Measurements from ENCODE around the gene KCNB1. TPM values are rescaled to one million over a fixed set of nuclear protein-coding genes. Genes with fewer than 3 reads are reported as not detected.

The KCNB1 gene
- total RNA-seq, 6 donors from 2014 or later, result 0.40 to 2.2 (median 0.98) TPM

- no peak for DNase-seq
- no peak for ATAC-seq (ENCODE audit: low FRiP score in 2 of 2)
These were observed 89.7 kb downstream of the KCNB1 start for GRCh38 chr20:49392745-49393144.

GRCh38 chr20:49391404-49392245, 90.8 kb downstream of the KCNB1 start:
- H3K9me3 ChIP-seq, result no peaks in the 10 kb centered on the region
- no peak for ATAC-seq (ENCODE audit: low FRiP score in 2 of 2)
- no peaks in the 10 kb centered on the region for H3K36me3 ChIP-seq
- H3K27me3 ChIP-seq, result no peaks in the 10 kb centered on the region
- no peak overlapping the region for H3K27ac ChIP-seq
- TF ChIP-seq EP300 (IDR thresholded peaks at IDR 0.05) (no peak), CTCF (IDR thresholded peaks at IDR 0.05) (no peak), POLR2A (IDR thresholded peaks at IDR 0.05) (no peak), POLR2AphosphoS5 (IDR thresholded peaks at IDR 0.05) (no peak)
- 47 to 62% methylated on average over 7 of the region's 7 CpGs for WGBS, 2 donors
- no peak overlapping the region for H3K4me3 ChIP-seq
- no peak for DNase-seq
- H3K4me1 ChIP-seq, result no peaks in the 10 kb centered on the region

More at GRCh38 chr20:49392745-49393144, 89.7 kb downstream of the KCNB1 start:
- Histone ChIP-seq H3K27ac (no peak overlapping the region), H3K4me3 (no peak overlapping the region), H3K4me1 (no peaks in the 10 kb centered on the region), H3K9me3 (no peaks in the 10 kb centered on the region), H3K27me3 (no peaks in the 10 kb centered on the region), H3K36me3 (no peaks in the 10 kb centered on the region)
- 72 to 86% methylated on average over 4 of the region's 4 CpGs for WGBS, 2 donors
- no peak for TF ChIP-seq POLR2A (IDR thresholded peaks at IDR 0.05)
- no peak for TF ChIP-seq POLR2AphosphoS5 (IDR thresholded peaks at IDR 0.05)
- TF ChIP-seq EP300 (IDR thresholded peaks at IDR 0.05), result no peak
- no peak for TF ChIP-seq CTCF (IDR thresholded peaks at IDR 0.05)

GRCh38 chr20:49389854-49390253, 92.6 kb downstream of the KCNB1 start:
- no peak for ATAC-seq (ENCODE audit: low FRiP score in 2 of 2)
- Histone ChIP-seq H3K36me3 (no peaks in the 10 kb centered on the region), H3K4me3 (no peak overlapping the region), H3K27me3 (no peaks in the 10 kb centered on the region), H3K4me1 (no peaks in the 10 kb centered on the region), H3K9me3 (no peaks in the 10 kb centered on the region), H3K27ac (no peak overlapping the region)
- WGBS, 2 donors, result 63 to 81% methylated on average over 2 of the region's 2 CpGs
- TF ChIP-seq CTCF (IDR thresholded peaks at IDR 0.05) (no peak), POLR2A (IDR thresholded peaks at IDR 0.05) (no peak), EP300 (IDR thresholded peaks at IDR 0.05) (no peak), POLR2AphosphoS5 (IDR thresholded peaks at IDR 0.05) (no peak)
- no peak for DNase-seq

- TF ChIP-seq POLR2A (IDR thresholded peaks at IDR 0.05) (no peak), CTCF (IDR thresholded peaks at IDR 0.05) (no peak), POLR2AphosphoS5 (IDR thresholded peaks at IDR 0.05) (no peak), EP300 (IDR thresholded peaks at IDR 0.05) (no peak)
- Histone ChIP-seq H3K9me3 (no peaks in the 10 kb centered on the region), H3K27ac (no peak overlapping the region), H3K4me1 (no peaks in the 10 kb centered on the region), H3K27me3 (no peaks in the 10 kb centered on the region), H3K4me3 (no peak overlapping the region), H3K36me3 (no peaks in the 10 kb centered on the region)
- ATAC-seq (ENCODE audit: low FRiP score in 2 of 2) (no peak), DNase-seq (no peak)
These were observed 93.7 kb downstream of the KCNB1 start for GRCh38 chr20:49388744-49389143.

GRCh38 chr20:49387581-49387939, 94.9 kb downstream of the KCNB1 start:
- ATAC-seq (ENCODE audit: low FRiP score in 2 of 2), result no peak
- no peak for DNase-seq
- Histone ChIP-seq H3K36me3 (no peaks in the 10 kb centered on the region), H3K9me3 (no peaks in the 10 kb centered on the region), H3K4me3 (no peak overlapping the region), H3K27ac (no peak overlapping the region), H3K4me1 (no peaks in the 10 kb centered on the region), H3K27me3 (no peaks in the 10 kb centered on the region)
- 89 to 90% methylated on average over 4 of the region's 4 CpGs for WGBS, 2 donors
- TF ChIP-seq POLR2A (IDR thresholded peaks at IDR 0.05) (no peak), EP300 (IDR thresholded peaks at IDR 0.05) (no peak), CTCF (IDR thresholded peaks at IDR 0.05) (no peak), POLR2AphosphoS5 (IDR thresholded peaks at IDR 0.05) (no peak)

Measured in upper lobe of left lung (tissue), 6 donors.